GM19452 (cell line): ENCODE data around the gene GPC6.
A peak's percentile ranks its signal among the peaks of the same experiment; 100 is the strongest.

ENCODE experiments used
- ATAC-seq: cut with Tn5 transposase; IDR thresholded peaks from one replicate; pipeline ENCODE4 v1.9.1; 2021; ENCODE audit not compliant: unreplicated experiment

The GPC6 gene

DNA sequence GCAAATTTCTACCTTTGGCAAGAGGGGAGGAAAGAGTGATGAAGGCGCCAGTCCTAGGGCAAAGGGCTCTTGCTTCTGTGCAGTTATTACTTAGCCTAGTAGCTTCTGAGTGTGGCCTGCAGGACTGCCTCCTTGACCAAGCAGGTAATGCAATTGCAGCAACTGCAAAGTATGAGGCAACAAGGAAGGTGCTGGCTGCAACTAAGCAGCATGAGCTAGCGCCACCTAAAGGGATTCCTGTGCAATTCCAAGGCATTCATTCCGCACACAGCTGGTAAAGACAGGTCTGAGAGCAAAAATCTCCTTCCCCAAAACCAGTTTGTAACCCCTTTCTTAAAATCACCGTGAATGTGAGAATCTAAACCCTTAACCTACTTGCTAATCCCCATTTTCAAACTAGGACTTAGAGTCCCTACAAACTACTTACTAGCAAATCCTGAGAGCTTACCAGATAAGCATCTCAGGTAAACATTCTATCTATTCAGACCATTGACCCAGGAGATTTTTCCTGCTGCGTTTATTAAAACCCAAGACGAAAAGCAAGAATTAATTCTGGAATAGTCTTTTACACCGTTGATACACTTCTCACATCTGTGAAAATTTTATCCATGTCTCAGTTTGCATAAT is 1190.0 kb downstream of the GPC6 start:
- ATAC-seq = no peak

DNA sequence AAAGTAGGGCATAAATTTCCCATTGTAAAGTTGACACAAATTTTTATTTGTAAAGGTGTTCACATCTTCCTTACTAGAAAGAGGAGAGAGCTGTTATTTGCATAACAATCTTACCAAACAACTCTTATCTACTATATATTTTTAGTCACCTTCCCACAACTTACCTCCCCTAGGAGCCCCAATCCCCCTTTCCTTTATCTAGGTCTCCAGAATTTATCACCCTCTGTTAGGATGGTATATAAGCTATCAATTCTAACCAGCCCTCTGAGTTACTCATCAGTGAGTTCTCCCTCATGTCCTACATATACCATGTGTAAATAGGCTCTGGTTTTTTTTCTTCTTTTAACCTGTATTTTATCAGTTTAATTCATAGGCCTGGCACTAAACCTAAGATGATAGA is 1190.7 kb downstream of the GPC6 start:
- no peak for ATAC-seq

GRCh38 chr13:94419304-94419924 is 1192.8 kb downstream of the GPC6 start:
- peak; percentile 67 for ATAC-seq

DNA sequence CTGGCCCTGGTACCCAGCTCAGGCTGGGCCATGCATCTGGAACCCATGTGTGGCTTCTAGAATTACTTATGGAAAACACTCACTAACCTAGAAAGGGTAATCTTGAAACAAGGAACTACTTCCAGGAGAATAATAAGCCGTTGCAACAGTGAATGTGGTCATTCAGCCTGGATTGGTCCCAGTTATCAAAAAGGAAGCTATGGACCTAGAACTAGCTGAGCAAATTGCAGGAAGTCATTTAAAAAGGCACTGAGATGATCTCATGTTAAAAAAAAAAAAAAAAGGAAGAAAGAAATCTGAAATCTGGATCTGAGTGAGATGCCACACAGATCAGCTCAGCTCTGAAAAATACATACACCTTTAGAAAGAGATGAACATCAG is 1193.3 kb downstream of the GPC6 start:
- ATAC-seq = no peak

DNA sequence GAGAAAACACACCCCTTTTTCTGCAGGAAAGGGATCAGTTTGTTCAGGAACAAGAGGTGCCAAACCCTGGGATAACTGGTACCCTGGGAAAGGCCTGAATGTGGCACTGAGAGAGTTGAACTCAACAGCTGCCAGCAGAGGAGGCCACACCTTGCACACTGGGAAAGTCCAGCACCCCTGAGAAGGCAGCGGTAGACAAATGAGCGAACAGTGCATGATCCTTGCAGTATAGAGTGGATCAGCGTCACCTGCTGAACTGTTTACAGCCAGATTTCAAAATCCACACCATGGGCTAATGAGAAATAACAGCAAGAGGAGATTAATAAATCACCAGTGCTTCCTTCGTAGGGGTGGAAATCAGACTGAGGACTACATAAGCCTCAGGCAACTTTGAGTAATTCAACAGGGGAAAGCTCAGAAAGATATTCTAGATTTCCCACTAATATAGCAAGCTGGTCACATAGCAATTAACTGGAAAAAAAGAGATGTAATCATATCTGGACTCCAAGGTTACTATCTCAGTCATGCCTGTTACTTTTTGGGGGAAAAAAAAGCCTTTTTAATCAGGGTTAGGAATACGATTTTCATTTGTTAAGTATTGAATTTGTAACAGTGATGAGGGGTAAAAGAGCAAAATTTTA is 1200.8 kb downstream of the GPC6 start:
- no peak for ATAC-seq

DNA sequence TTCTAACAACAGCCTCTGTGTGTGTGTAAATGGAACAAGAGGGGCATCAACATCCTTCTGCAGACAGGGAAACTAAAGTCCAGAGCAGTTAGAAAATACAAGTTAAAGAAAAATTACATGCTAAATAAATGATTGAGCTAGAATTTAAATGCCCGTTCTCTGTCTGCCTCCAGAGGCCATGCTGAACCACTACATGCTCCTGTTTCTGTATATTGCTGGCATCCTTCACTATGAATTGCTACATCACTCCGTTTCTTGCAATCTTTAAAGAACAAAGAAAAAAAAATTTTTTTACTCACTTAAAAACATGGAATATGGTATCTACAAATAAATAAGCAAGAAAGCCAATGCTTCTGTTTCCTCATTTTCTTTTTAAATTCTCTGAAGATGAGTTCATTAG is 1205.0 kb downstream of the GPC6 start:
- ATAC-seq = no peak

DNA sequence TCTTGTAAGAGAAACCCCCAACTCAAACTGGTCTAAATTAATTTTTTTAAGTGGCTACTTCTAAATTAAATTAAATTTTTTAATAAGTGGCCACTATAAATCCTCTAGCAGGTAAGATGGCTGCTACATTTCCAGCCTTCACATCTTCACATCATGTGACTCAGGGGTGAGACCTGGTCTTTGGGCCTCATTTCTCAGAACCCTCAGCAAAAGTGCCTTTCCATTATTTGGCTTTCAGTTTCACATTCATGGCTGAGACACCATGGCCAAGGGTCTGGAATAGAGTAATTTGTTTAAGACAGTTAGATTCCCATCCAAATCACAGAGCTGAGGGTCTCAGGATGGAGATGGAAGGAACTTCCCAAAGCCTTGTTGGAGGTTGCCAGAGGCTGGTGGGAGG is 1205.4 kb downstream of the GPC6 start:
- ATAC-seq = no peak

DNA sequence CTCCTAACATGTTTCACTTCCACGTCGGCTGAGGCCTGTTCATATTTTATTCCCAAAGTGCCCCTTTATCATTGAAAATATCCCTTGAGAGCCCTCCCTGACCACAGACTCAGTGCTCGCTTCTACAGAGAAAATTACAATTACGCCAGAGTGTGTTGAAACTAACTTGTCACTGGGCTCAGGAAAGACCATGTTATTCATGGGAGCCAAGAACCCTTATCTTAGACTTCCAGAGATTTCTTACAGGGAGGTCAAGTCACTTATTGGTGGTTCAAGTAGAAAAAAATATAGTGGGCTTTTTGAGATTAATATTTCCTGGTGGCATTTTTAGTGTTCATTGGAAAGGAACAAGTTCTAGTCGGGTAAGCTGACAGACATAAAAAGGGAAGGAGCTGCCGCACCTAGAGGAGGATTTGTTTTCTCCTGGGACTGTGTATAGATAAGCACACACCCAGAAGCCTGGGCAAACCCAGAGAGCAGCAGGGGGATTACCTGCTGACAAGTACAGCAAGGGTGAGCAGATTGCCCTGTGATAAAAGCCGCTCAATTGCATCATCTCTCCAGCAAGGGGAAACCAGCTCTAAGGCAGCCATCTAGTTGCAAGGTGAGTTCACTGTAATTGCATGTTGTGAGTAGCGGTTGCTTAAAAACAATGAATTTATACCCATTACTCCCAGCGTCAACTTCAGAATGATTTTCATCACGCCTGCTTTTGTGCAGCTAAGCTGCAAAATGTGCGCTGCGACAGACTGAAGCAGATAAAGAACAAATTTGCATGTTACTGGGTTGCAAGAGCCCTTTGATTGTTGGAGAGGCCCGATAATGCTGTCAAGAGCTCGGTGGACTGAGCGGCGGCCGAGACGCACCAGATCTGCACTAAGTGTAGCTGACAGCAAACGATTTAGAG is 1206.7 kb downstream of the GPC6 start:
- ATAC-seq = peak; percentile 49

DNA sequence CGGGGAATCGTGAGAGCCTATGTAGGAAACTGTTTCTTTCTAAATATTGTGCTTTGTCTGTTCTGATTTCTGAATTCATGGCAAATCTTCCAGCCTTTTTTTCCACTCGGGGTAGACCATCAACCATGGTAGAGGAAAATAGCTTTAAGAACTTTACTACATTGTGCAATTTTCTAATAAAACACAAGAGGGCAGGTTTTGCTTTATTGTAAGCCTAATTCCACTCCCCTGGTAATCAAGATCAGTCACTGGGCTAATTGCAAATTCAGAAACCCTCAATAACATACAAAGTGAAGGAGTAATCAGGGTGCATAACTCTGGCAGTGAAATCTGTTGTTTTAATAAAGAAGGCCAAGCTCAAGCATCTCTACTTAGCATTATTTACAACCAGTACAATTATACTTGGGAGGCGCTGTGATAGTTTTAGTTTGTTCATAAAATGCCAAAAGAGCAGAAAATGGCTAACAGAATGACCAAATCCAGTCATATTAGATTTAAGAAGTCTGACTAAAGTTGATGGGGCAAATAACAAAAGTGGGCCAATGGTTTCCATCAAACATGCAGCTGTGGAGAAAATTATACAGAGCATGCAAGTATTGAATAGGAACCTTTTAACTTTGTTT is 1209.1 kb downstream of the GPC6 start:
- no peak for ATAC-seq

GRCh38 chr13:94444826-94445225 is 1218.2 kb downstream of the GPC6 start:
- ATAC-seq = no peak

DNA sequence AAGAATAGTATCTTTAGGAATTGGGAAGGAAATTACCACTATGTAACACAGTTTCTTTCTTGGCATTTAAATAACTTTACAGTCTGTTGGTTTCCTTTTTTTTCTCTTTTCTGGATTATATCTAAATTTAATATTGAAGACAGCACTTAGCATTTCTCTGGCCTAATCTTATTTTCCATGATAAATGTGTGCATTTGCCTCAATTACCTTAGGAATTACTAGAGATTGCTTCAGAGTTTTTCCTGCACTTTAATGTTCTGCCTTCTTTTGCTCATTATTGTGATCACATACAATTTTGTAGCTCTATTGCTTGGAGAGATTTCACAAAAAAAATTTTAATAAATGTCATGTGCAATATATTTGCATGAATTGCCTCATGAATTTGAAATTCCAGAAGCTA is 1227.7 kb downstream of the GPC6 start:
- no peak for ATAC-seq

- no peak for ATAC-seq
Measured at GRCh38 chr13:94454906-94455305, 1228.3 kb downstream of the GPC6 start.

DNA sequence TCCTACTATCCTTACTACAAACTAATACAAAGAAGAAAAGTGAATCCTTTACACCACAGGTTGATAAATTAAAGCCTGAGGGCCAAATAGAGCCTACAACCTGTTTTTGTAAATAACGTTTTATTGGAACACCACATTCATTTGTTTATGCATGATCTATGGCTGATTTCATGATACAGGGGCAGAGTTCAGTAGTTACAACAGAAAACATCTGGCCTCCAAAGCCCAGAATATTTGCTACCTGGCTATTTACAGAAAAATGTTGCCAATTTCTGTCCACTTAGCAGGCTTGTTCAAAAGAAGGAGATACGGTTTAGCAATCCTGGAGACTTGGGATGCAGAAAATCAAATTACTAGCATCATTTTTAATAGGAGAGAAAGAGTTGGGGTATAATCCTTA is 1228.8 kb downstream of the GPC6 start:
- ATAC-seq = no peak
